SHP77 treated with DMSO at 0.1 percent for 48 hours (cell line): Measurements from ENCODE around the gene GPR152.
A peak's percentile ranks its signal among the peaks of the same experiment; 100 is the strongest.
"Not testable (repeated sequence)": the region's sequence is repeated elsewhere in the genome, so short reads cannot be mapped to it uniquely, and the experiment has no call there.

Experiments
- DNase-seq: peaks from one replicate; lab custom pipeline; 2025; lab: John Stamatoyannopoulos, UW

The GPR152 gene

GRCh38 chr11:67409261-67409666 lies 43.3 kb downstream of the GPR152 start:
- DNase-seq, result no peak

GRCh38 chr11:67408437-67409200 lies 43.9 kb downstream of the GPR152 start:
- no peak for DNase-seq

- DNase-seq, result no peak
Observed at GRCh38 chr11:67407688-67408163, 44.8 kb downstream of the GPR152 start.

GRCh38 chr11:67406969-67407687 lies 45.4 kb downstream of the GPR152 start:
- DNase-seq, result peak; percentile 36

GRCh38 chr11:67406420-67406968 lies 46.0 kb downstream of the GPR152 start:
- no peak for DNase-seq

- DNase-seq, result no peak
Observed at GRCh38 chr11:67405688-67406339, 46.7 kb downstream of the GPR152 start.

GRCh38 chr11:67405196-67405567 lies 47.3 kb downstream of the GPR152 start:
- no peak for DNase-seq

- no peak for DNase-seq
Observed at GRCh38 chr11:67404515-67405195, 47.9 kb downstream of the GPR152 start.

GRCh38 chr11:67403085-67403484 lies 49.4 kb downstream of the GPR152 start:
- DNase-seq, result not testable (repeated sequence)

- DNase-seq, result not testable (repeated sequence)
Observed at GRCh38 chr11:67402192-67402839, 50.2 kb downstream of the GPR152 start.

GRCh38 chr11:67401495-67402191 lies 50.9 kb downstream of the GPR152 start, which contains the start of gene PPP1CA:
Gene PPP1CA, minus strand, starts transcription at chr11:67401858. Its CDS starts 76 bp downstream, at chr11:67401782.
- DNase-seq, result peak; percentile 86
